DND-41 (cell line): ENCODE results near the gene IL10RA.

Experiments used
- ATAC-seq: fragments of 200-7000 bp; cut with Tn5 transposase; 3 replicates; pipeline ENCODE4 v1.9.1; 2021; ENCODE audit warnings: low read depth; ENCODE audit not compliant: insufficient read depth
- DNase-seq: peaks from one replicate; pipeline ENCODE4 v3.0.0-alpha.2; 2020
- H2AFZ ChIP-seq: 2 replicates; pipeline ENCODE4 v1.6.0; 2012; ENCODE audit warnings: low read depth, low read length
- H3K27ac ChIP-seq: 2 replicates; pipeline ENCODE4 v1.5.1; 2012; ENCODE audit warnings: low read length, inconsistent platforms
- H3K27me3 ChIP-seq: fragments of 200-600 bp; sonication (generic); 2 replicates; pipeline ENCODE4 v1.6.0; 2012; ENCODE audit warnings: low read length, mild to moderate bottlenecking, inconsistent platforms; ENCODE audit not compliant: insufficient read depth, poor library complexity
- H3K36me3 ChIP-seq: 2 replicates; pipeline ENCODE4 v1.5.1; 2012; ENCODE audit warnings: low read length, inconsistent platforms; ENCODE audit not compliant: insufficient read depth
- H3K4me1 ChIP-seq: 2 replicates; pipeline ENCODE4 v1.5.1; 2012; ENCODE audit warnings: mild to moderate bottlenecking, low read length; ENCODE audit not compliant: insufficient read depth
- H3K4me2 ChIP-seq: 2 replicates; pipeline ENCODE4 v1.6.0; 2012; ENCODE audit warnings: mild to moderate bottlenecking, moderate library complexity, low read length, inconsistent platforms; ENCODE audit not compliant: insufficient read depth
- H3K4me3 ChIP-seq, 2 experiments: fragments of 200-600 bp in 1 of 2; shearing (Covaris generic) in 1 of 2; 2 replicates each; pipeline ENCODE4 v1.5.1; 2012 to 2016; ENCODE audit warnings: inconsistent platforms in 2 of 2, low read length in 2 of 2, mild to moderate bottlenecking in 2 of 2, low read depth in 1 of 2, moderate library complexity in 1 of 2
- H3K79me2 ChIP-seq: 2 replicates; pipeline ENCODE4 v1.6.0; 2012; ENCODE audit warnings: low read length, inconsistent platforms; ENCODE audit not compliant: insufficient read depth
- H3K9ac ChIP-seq: 2 replicates; pipeline ENCODE4 v1.6.0; 2012; ENCODE audit warnings: low read depth, mild to moderate bottlenecking, inconsistent platforms, low read length, moderate library complexity
- H3K9me3 ChIP-seq: 2 replicates; pipeline ENCODE4 v1.5.1; 2012; ENCODE audit warnings: low read length, moderate library complexity, mild to moderate bottlenecking, inconsistent platforms; ENCODE audit not compliant: insufficient read depth, severe bottlenecking
- H4K20me1 ChIP-seq: 2 replicates; pipeline ENCODE4 v1.6.0; 2012; ENCODE audit warnings: low read length; ENCODE audit not compliant: insufficient read depth
- CTCF ChIP-seq: IDR thresholded peaks from 2 replicates; pipeline ENCODE4 v1.5.1; 2012; ENCODE audit warnings: borderline replicate concordance, low read length, moderate library complexity, mild to moderate bottlenecking; ENCODE audit not compliant: poor library complexity, severe bottlenecking; ENCODE audit errors: extremely low read depth
- EZH2 ChIP-seq: IDR thresholded peaks from 3 replicates; pipeline ENCODE4 v1.6.1; 2012; ENCODE audit warnings: borderline replicate concordance, low read depth, mild to moderate bottlenecking, moderate library complexity, low read length, inconsistent platforms; ENCODE audit not compliant: severe bottlenecking

The IL10RA gene

GRCh38 chr11:117949062-117949461, 37.1 kb upstream of the IL10RA start:
- no peak for TF ChIP-seq EZH2
- no peak for TF ChIP-seq CTCF
- H3K4me3 ChIP-seq, result no peak overlapping the region
- DNase-seq, result no peak
- no peaks in the 10 kb centered on the region for H3K36me3 ChIP-seq
- peak overlapping the region; percentile 51 for H3K9ac ChIP-seq
- no peaks in the 10 kb centered on the region for H4K20me1 ChIP-seq
- H3K4me1 ChIP-seq, result peaks cover 81% of the 10 kb centered on the region
- no peaks in the 10 kb centered on the region for H3K79me2 ChIP-seq
- H3K27ac ChIP-seq, result peak overlapping the region; percentile 95
- H3K4me2 ChIP-seq, result peak overlapping the region; percentile 54
- no peaks in the 10 kb centered on the region for H3K27me3 ChIP-seq
- no peaks in the 10 kb centered on the region for H3K9me3 ChIP-seq
- no peak overlapping the region for H2AFZ ChIP-seq
- no peak for ATAC-seq

GRCh38 chr11:117950301-117950700, 35.9 kb upstream of the IL10RA start:
- Histone ChIP-seq H3K4me2 (peak overlapping the region; percentile 54), H3K27ac (peak overlapping the region; percentile 95), H3K9ac (peak overlapping the region; percentile 51), H3K27me3 (no peaks in the 10 kb centered on the region), H3K9me3 (no peaks in the 10 kb centered on the region), H3K36me3 (no peaks in the 10 kb centered on the region), H4K20me1 (no peaks in the 10 kb centered on the region), H3K4me3 (peak overlapping the region in 1 of 2 experiments; percentile 41; a peak in 2 of 4 replicates), H2AFZ (0 out of 2 replicates have a peak overlapping the region, but pooled peaks have one; percentile 13), H3K4me1 (peaks cover 88% of the 10 kb centered on the region), H3K79me2 (no peaks in the 10 kb centered on the region)
- peak; percentile 54 for ATAC-seq
- peak; percentile 85 for DNase-seq
- peak; percentile 71 for TF ChIP-seq CTCF
- TF ChIP-seq EZH2, result no peak

- H4K20me1 ChIP-seq, result no peaks in the 10 kb centered on the region
- peak; percentile 77 for ATAC-seq
- H3K27me3 ChIP-seq, result no peaks in the 10 kb centered on the region
- peak overlapping the region; percentile 51 for H3K9ac ChIP-seq
- TF ChIP-seq CTCF, result no peak
- TF ChIP-seq EZH2, result no peak
- H3K79me2 ChIP-seq, result no peaks in the 10 kb centered on the region
- peak overlapping the region in 1 of 2 experiments; percentile 41; a peak in 2 of 4 replicates for H3K4me3 ChIP-seq
- peak overlapping the region; percentile 54 for H3K4me2 ChIP-seq
- no peaks in the 10 kb centered on the region for H3K36me3 ChIP-seq
- no peak overlapping the region for H2AFZ ChIP-seq
- DNase-seq, result peak; percentile 77
- H3K4me1 ChIP-seq, result peaks cover 85% of the 10 kb centered on the region
- H3K9me3 ChIP-seq, result no peaks in the 10 kb centered on the region
- peak overlapping the region; percentile 95 for H3K27ac ChIP-seq
Measured at GRCh38 chr11:117950993-117951961, 34.9 kb upstream of the IL10RA start.
